Measurements from ENCODE around the gene HPCA. TPM values are rescaled to one million over a fixed set of nuclear protein-coding genes. Genes with fewer than 3 reads are reported as not detected.

The HPCA gene
- total RNA-seq, 4 donors from 2014 or later: not detected

DNA sequence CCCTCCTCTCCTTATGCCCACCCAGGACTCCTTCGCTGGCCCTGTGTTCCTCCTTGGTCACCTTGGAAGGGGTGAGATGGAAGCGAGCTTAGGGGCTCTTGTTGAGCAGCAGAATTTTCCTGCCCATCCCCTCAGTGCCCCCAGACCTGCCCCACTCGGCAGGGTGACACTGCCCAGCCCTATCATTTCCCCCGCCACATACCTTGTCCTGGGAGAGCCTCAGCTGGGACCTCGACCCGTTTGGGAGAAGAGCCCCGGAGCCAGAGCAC lies 14.2 kb upstream of the HPCA start:
- Histone ChIP-seq H3K9me3 (no peaks in the 10 kb centered on the region), H3K36me3 (no peaks in the 10 kb centered on the region), H3K27ac (no peak overlapping the region), H3K27me3 (peaks cover 33% of the 10 kb centered on the region), H3K4me3 (no peak overlapping the region), H3K4me1 (peaks cover 32% of the 10 kb centered on the region)
- WGBS: 54% methylated on average over 7 of the region's 7 CpGs
- no peak for TF ChIP-seq POLR2A (IDR thresholded peaks at IDR 0.05)
- no peak for TF ChIP-seq POLR2AphosphoS5 (IDR thresholded peaks at IDR 0.05)
- TF ChIP-seq, protein P1, sequence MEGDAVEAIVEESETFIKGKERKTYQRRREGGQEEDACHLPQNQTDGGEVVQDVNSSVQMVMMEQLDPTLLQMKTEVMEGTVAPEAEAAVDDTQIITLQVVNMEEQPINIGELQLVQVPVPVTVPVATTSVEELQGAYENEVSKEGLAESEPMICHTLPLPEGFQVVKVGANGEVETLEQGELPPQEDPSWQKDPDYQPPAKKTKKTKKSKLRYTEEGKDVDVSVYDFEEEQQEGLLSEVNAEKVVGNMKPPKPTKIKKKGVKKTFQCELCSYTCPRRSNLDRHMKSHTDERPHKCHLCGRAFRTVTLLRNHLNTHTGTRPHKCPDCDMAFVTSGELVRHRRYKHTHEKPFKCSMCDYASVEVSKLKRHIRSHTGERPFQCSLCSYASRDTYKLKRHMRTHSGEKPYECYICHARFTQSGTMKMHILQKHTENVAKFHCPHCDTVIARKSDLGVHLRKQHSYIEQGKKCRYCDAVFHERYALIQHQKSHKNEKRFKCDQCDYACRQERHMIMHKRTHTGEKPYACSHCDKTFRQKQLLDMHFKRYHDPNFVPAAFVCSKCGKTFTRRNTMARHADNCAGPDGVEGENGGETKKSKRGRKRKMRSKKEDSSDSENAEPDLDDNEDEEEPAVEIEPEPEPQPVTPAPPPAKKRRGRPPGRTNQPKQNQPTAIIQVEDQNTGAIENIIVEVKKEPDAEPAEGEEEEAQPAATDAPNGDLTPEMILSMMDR (IDR thresholded peaks at IDR 0.05): no peak
- no peak for TF ChIP-seq EP300 (IDR thresholded peaks at IDR 0.05)
- DNase-seq (ENCODE audit: low spot score in 2 of 2): peak in 1 of 2 donors; percentile 65

DNA sequence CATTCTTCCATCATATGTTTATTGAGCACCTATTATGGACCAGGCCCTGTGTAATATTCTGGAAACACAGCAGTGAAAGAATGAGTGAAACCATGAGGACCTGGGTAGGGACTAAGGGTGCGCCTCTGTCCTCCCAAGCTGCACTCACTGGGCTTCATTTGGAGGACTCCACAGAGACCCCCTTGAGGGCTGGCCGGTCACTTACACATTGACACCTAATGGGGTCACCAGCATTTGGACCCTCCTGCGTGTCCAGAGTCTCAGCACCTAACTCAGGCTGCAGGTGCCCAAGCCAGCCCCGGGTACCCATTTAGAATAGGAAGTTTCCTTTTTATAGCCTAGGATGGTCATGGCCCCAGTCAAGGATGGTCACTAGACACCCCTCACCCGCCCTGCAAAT lies 12.8 kb upstream of the HPCA start:
- Histone ChIP-seq H3K4me3 (no peak overlapping the region), H3K27me3 (peaks cover 41% of the 10 kb centered on the region), H3K36me3 (no peaks in the 10 kb centered on the region), H3K27ac (no peak overlapping the region), H3K4me1 (peaks cover 38% of the 10 kb centered on the region), H3K9me3 (no peaks in the 10 kb centered on the region)
- 86% methylated on average over 5 of the region's 5 CpGs for WGBS
- TF ChIP-seq, protein P1 (IDR thresholded peaks at IDR 0.05): no peak
- TF ChIP-seq POLR2A (IDR thresholded peaks at IDR 0.05): no peak
- no peak for TF ChIP-seq EP300 (IDR thresholded peaks at IDR 0.05)
- TF ChIP-seq POLR2AphosphoS5 (IDR thresholded peaks at IDR 0.05): no peak
- DNase-seq (ENCODE audit: low spot score in 2 of 2): peak in 1 of 2 donors; percentile 48

DNA sequence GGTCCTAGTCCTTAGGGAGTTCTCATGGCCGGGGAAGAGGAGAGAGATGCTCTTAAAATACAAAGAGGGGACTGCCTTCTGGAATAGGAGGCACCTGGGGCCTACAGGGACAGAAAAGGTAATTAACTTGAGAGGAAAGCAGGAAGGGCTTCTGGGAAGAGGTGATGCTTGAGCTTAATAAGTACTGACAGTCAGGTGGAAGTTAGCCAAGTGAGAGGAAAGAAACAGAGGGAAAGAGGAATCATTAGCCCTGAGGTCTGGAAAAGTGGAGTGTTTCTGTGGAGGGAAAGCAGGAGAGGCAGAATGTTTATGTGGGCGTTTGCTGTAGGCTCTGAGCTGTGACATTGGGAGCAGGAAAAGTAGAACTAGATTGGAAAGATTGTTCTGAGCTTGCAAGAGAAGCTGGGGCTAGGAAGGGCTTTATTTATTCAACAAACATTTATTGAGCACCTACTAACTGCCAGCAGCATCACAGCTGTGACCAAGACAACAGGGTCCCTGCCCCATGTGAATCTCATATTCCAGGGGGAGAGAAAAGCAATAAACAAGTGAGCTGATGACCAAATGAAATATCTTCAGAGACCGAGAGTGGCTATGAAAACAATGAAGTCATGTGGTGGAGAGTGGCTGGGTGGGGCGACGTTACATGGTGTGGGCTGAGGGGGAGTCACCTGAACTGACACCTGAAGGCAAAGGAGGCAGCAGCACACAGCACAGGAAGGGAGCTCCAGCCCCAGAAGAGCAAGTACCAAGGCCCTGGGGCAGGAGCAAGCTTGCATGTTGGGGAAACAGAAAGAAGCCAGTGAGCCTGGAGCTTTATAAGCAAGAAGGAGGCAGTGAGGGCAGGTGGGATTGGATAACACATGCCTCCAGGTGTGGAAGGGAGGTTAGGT lies 11.2 kb upstream of the HPCA start:
- peaks cover 36% of the 10 kb centered on the region for H3K4me1 ChIP-seq
- no peaks in the 10 kb centered on the region for H3K36me3 ChIP-seq
- no peak for TF ChIP-seq EP300 (IDR thresholded peaks at IDR 0.05)
- TF ChIP-seq POLR2A (IDR thresholded peaks at IDR 0.05): no peak
- no peak overlapping the region for H3K4me3 ChIP-seq
- H3K27me3 ChIP-seq: peaks cover 36% of the 10 kb centered on the region
- peak in 1 of 2 donors; percentile 35 for DNase-seq (ENCODE audit: low spot score in 2 of 2)
- no peak overlapping the region for H3K27ac ChIP-seq
- H3K9me3 ChIP-seq: no peaks in the 10 kb centered on the region
- 70% methylated on average over 5 of the region's 5 CpGs for WGBS

DNA sequence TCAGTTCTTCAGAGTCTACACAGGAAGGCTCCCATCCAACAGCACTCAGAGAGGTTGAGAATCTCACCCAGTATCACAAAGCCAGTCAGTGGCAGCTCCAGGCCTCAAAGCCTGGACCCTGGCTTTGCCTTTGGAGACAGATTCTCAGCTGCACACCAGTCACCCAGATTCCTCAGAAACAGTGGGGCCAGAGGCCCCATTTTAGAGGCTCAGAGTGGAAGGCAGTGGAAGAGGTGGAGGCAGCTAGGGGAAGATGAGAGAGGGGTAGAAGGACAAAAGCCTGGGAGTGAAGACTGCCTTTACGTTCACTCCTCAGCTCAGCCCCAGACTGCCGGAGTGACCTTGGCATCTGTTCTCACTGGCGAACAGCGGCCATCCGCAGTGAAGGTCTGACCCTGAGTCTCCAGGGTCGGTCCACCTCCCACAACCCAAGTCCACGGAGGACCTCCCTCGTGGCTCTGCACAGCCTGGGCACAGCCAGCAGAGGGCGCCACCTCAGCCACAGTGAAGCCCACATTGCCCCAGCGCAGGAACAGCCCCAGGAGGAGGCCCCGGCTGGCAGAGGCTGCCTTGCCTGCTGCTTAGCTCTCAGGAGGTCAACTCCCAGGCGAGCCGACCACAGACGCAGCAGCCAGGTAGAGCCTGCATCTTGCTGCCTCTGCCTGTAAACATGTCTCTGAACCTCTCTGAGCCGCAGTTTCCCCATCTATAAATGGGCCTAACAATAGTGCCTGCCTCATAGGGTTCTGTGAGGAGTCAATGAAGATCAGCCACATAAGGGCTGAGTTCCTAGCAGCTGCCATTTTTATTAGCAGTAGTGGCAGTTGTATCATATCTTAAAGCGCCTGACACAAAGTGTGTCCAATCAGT lies 9.7 kb upstream of the HPCA start:
- no peak for TF ChIP-seq EP300 (IDR thresholded peaks at IDR 0.05)
- no peak for TF ChIP-seq POLR2A (IDR thresholded peaks at IDR 0.05)
- TF ChIP-seq, protein P1 (IDR thresholded peaks at IDR 0.05): peak; percentile 48 to 87
- peaks cover 24% of the 10 kb centered on the region for H3K4me1 ChIP-seq
- no peak for DNase-seq (ENCODE audit: low spot score in 2 of 2)
- H3K36me3 ChIP-seq: no peaks in the 10 kb centered on the region
- no peaks in the 10 kb centered on the region for H3K9me3 ChIP-seq
- WGBS: 40% methylated on average over 15 of the region's 16 CpGs
- no peak overlapping the region for H3K27ac ChIP-seq
- H3K27me3 ChIP-seq: peaks cover 27% of the 10 kb centered on the region
- H3K4me3 ChIP-seq: no peak overlapping the region

DNA sequence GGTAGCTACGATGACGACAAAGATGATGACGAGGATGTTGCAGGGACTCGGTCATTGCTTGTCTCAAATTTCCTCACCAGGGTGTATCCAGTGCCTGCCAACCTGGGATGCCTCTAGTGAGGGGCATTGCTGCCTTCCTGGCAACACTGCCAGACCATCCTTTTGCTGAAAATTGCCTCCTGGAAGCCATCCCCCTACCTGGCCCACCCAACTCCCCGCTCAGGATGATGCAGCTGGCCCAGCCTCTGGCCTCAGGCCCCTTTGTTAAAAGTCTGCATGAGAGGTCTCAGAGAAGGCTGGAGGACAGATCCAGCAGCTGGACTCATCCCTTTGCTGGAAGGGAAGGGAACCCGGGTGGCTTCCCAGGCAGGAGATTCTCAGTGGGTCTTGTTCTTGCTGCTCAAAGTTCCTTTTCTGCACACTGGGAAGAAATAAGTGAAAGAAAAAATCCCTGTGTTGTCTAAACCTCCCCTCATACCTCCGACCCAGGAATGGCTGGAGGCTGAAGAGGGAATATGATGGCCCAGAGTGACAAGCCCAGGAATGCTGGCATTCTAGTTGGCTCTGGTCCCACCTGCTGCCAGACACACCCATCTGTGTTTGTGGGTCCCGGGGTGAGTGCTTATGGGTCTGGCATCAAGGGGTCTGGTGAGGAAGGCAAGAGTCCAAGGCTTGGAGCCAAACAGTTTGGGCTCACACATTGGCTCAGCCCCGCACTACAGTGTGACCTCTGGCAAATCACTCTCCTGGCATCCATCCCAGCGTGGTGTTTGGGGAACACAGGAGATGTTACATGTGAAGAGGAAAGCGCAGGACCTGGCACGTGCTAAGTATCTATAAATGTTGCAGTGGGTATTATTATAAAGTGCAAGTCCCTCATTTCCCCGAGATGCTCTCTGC lies 8.8 kb upstream of the HPCA start:
- no peak overlapping the region for H3K27ac ChIP-seq
- DNase-seq (ENCODE audit: low spot score in 2 of 2): peak in 1 of 2 donors; percentile 52
- no peaks in the 10 kb centered on the region for H3K36me3 ChIP-seq
- H3K4me3 ChIP-seq: no peak overlapping the region
- peaks cover 18% of the 10 kb centered on the region for H3K27me3 ChIP-seq
- H3K4me1 ChIP-seq: peaks cover 15% of the 10 kb centered on the region
- TF ChIP-seq POLR2A (IDR thresholded peaks at IDR 0.05) (no peak), POLR2AphosphoS5 (IDR thresholded peaks at IDR 0.05) (no peak)
- WGBS: 65% methylated on average over 13 of the region's 13 CpGs
- no peaks in the 10 kb centered on the region for H3K9me3 ChIP-seq

Measured in suprapubic skin (tissue), 4 donors.